Gastroesophageal sphincter (tissue), 4 donors: ENCODE measurements around the gene DRC7. TPM values are rescaled to one million over a fixed set of nuclear protein-coding genes. Genes with fewer than 3 reads are reported as not detected.

Source experiments
- ATAC-seq: fragments of 150-250 bp; one replicate; pipeline ENCODE4 v1.9.1; 2016; ENCODE audit warnings: mild to moderate bottlenecking, moderate library complexity
- H3K27ac ChIP-seq, 4 donors: fragments of 200-600 bp; sonication (generic) in 3 of 4; 1 replicate in 3 of 4; 2 replicates in 1 of 4; pipeline ENCODE4 v1.5.1; 2016 to 2019
- H3K27me3 ChIP-seq: fragments of 200-600 bp; sonication (generic); one replicate; pipeline ENCODE4 v1.5.1; 2019
- H3K36me3 ChIP-seq, 2 donors: fragments of 200-600 bp; sonication (generic); one replicate each; pipeline ENCODE4 v1.5.1; 2019; ENCODE audit warnings: control low read depth in 1 of 2
- H3K4me1 ChIP-seq, 3 donors: fragments of 200-600 bp; sonication (generic); 1 replicate in 2 of 3; 2 replicates in 1 of 3; pipeline ENCODE4 v1.5.1; 2016 to 2019; ENCODE audit warnings: control low read depth in 2 of 3
- H3K4me3 ChIP-seq, 2 donors: fragments of 200-600 bp; sonication (generic); one replicate each; pipeline ENCODE4 v1.5.1; 2019; ENCODE audit warnings: mild to moderate bottlenecking in 1 of 2, moderate library complexity in 1 of 2
- H3K9me3 ChIP-seq, 3 donors: fragments of 200-600 bp; sonication (generic); one replicate each; pipeline ENCODE4 v1.5.1; 2017 to 2019; ENCODE audit warnings: control low read depth in 2 of 3
- CTCF ChIP-seq, 4 experiments: fragments of 200-600 bp in 2 of 4; fragments of 450-650 bp in 2 of 4; sonication (generic) in 1 of 4; IDR thresholded peaks; one replicate each; pipeline ENCODE4 v1.5.1; 2017 to 2019; ENCODE audit warnings: antibody characterized with exemption in 4 of 4, mild to moderate bottlenecking in 2 of 4, moderate library complexity in 2 of 4
- EP300 ChIP-seq: sonication (generic); formaldehyde crosslinking; IDR thresholded peaks from one replicate; pipeline ENCODE4 v1.6.1; 2017; ENCODE audit warnings: antibody characterized with exemption, mild to moderate bottlenecking
- POLR2A ChIP-seq, 2 donors: fragments of 450-650 bp; IDR thresholded peaks; one replicate each; pipeline ENCODE4 v1.6.1; 2017; ENCODE audit warnings: antibody characterized with exemption in 2 of 2, mild to moderate bottlenecking in 2 of 2, moderate library complexity in 1 of 2
- POLR2AphosphoS5 ChIP-seq: sonication (generic); formaldehyde crosslinking; IDR thresholded peaks from one replicate; pipeline ENCODE4 v1.6.1; 2017; ENCODE audit warnings: antibody characterized with exemption
- WGBS, 2 donors: methylation state at CpG; one replicate each; pipeline ENCODE4 v1.1.5; 2018; ENCODE audit warnings: low coverage in 1 of 2; 5-methylcytosine and 5-hydroxymethylcytosine counted together
- total RNA-seq, 4 donors: library from RNA; depleted of rRNA; stranded (reverse); fragments of >200 nt; gene quantifications; one replicate each; pipeline ENCODE4 v1.1.0, GENCODE V29; 2016

DRC7 gene
- total RNA-seq, 4 donors from 2014 or later: 0.15 TPM; not detected in 3

DNA sequence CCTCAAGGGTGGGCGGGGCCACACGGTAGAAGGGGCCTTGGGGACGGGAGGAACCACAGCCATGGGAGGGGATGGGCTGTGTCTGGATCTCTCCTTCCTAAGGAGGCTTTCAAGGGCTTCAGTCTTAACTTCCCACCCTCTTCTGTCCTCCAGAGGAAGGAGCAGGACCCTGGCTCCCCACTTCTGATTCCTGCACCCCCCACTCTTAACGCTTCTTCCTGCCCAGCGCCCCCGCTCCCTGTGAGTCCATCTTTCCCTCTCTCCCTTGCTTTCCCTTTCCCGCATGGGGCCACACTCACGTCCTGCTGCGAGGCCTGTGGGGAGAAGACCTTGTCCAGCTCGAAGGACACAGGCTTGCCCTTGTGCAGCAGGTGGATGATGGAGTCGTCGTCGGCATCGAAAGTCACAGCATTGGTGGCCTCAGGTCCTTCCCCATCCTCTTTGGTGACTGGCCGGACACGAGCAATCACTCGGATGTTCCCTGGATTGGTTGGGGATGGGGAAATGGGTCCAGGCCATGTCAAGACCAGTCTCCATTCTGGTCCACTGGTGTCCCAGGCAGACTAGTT is 70.6 kb downstream of the DRC7 start:
- no peak for ATAC-seq

DNA sequence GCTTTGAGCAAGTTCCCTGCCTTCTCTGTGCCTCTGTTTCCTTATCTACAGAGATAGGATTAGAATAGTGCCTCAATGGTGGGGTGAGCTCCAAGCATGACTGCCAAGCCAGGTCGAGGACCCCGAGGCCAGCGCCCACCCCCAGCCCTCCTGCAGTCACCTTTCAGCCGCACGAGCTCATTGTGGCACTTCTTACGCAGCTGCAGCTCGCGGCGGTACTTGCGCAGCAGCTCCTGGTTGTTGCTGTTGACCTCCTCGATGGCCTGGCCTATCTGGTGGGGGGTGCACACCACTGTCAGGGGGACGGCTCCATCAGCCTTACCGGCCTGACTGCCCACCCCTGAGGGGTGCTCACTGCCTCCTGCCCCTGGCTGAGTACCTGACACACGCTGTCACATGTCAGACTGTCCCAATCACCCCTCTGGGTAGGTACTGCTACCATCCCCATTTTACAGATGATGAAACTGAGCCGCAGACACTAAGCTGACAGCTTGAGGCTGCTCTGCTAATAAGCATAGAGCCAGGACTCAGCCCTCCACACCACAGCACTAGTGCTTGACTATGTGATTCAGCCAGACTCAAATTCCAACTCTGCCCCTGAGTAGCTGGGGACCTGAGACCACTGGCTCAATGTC is 72.2 kb downstream of the DRC7 start:
- no peak for ATAC-seq
- no peaks in the 10 kb centered on the region for H3K9me3 ChIP-seq
- H3K4me3 ChIP-seq: no peak overlapping the region
- 73% methylated on average over 3 of the region's 15 CpGs; no CpG with 5 or more reads in 1 of the 2 donors for WGBS, 2 donors
- no peak for TF ChIP-seq CTCF (IDR thresholded peaks at IDR 0.05)
- TF ChIP-seq EP300: no peak
- TF ChIP-seq POLR2AphosphoS5: no peak
- TF ChIP-seq POLR2A (IDR thresholded peaks at IDR 0.05): no peak
- no peaks in the 10 kb centered on the region for H3K27me3 ChIP-seq
- peaks cover 0 to 96% of the 10 kb centered on the region in 2 donors for H3K36me3 ChIP-seq
- no peaks in the 10 kb centered on the region for H3K4me1 ChIP-seq
- H3K27ac ChIP-seq: no peak overlapping the region

More for the DNA sequence above, 70.6 kb downstream of the DRC7 start:
- Histone ChIP-seq H3K4me1 (no peaks in the 10 kb centered on the region), H3K36me3 (peaks cover 0 to 96% of the 10 kb centered on the region in 2 donors), H3K27ac (no peak overlapping the region), H3K4me3 (no peak overlapping the region), H3K9me3 (no peaks in the 10 kb centered on the region), H3K27me3 (no peaks in the 10 kb centered on the region)
- whole genome bisulfite sequencing, 2 donors: 77 to 78% methylated on average over 5 to 6 of the region's 17 CpGs
- TF ChIP-seq EP300 (no peak), POLR2A (IDR thresholded peaks at IDR 0.05) (no peak), CTCF (IDR thresholded peaks at IDR 0.05) (no peak), POLR2AphosphoS5 (no peak)

- H3K27me3 ChIP-seq: no peaks in the 10 kb centered on the region
- no peaks in the 10 kb centered on the region for H3K9me3 ChIP-seq
- peaks cover 0 to 75% of the 10 kb centered on the region in 2 donors for H3K36me3 ChIP-seq
- no peak for ATAC-seq
- no CpG with 5 or more reads among the region's 22 CpGs for WGBS, 2 donors
- TF ChIP-seq POLR2A (IDR thresholded peaks at IDR 0.05): no peak
- no peak for TF ChIP-seq POLR2AphosphoS5
- TF ChIP-seq EP300: no peak
- no peak for TF ChIP-seq CTCF (IDR thresholded peaks at IDR 0.05)
- H3K4me1 ChIP-seq: no peaks in the 10 kb centered on the region
- no peak overlapping the region for H3K27ac ChIP-seq
- no peak overlapping the region for H3K4me3 ChIP-seq
These were observed 75.0 kb downstream of the DRC7 start for GRCh38 chr16:57769541-57770145.

DNA sequence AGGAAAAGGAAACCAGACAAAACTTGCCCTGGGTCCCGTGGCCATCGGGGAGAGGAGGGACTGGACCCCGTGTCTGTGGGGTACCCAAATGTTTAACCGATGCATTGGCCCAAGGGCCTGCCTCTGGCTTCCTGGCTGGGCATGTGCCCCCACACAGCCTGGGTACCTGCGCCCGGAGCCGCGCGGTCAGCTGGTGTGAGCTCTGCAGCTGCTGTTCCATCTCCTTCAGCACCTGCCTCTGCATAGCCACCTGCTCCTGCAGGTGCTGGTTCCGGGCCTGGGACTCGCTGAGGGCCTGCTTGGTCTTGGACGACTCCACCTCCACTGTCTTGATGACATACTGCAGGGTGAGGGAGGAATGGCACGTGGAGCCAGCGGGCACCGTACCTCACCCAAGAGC is 75.8 kb downstream of the DRC7 start:
- peaks cover 0 to 76% of the 10 kb centered on the region in 2 donors for H3K36me3 ChIP-seq
- H3K27ac ChIP-seq: no peak overlapping the region
- H3K9me3 ChIP-seq: no peaks in the 10 kb centered on the region
- ATAC-seq: no peak
- no peak for TF ChIP-seq POLR2A (IDR thresholded peaks at IDR 0.05)
- no peak for TF ChIP-seq CTCF (IDR thresholded peaks at IDR 0.05)
- TF ChIP-seq EP300: no peak
- no peak for TF ChIP-seq POLR2AphosphoS5
- 93% methylated on average over 3 of the region's 15 CpGs; no CpG with 5 or more reads in 1 of the 2 donors for WGBS, 2 donors
- H3K27me3 ChIP-seq: no peaks in the 10 kb centered on the region
- H3K4me1 ChIP-seq: no peaks in the 10 kb centered on the region
- H3K4me3 ChIP-seq: no peak overlapping the region
